Measurements from ENCODE around the gene CACNA2D4. TPM values are rescaled to one million over a fixed set of nuclear protein-coding genes. Genes with fewer than 3 reads are reported as not detected.

CACNA2D4 gene
- polyA plus RNA-seq, 1 experiment = 0.22 TPM

- no peak for TF ChIP-seq CTCF (IDR thresholded peaks at IDR 0.05; ENCODE audit: low read depth, low read length)
- no peak for DNase-seq (ENCODE audit: low read depth, low spot score)
- POLR2A ChIA-PET = no interaction called here
- Histone ChIP-seq H3K4me3 (ENCODE audit: low read depth, low read length) (no peak overlapping the region), H3K9me3 (ENCODE audit: control insufficient read depth, insufficient read depth, low read length) (no peaks in the 10 kb centered on the region; the same call in 1 of the 2 replicates), H3K27me3 (ENCODE audit: control insufficient read depth, insufficient read depth, low read length) (peaks cover 42% of the 10 kb centered on the region), H3K27ac (ENCODE audit: low read depth, low read length) (no peak overlapping the region)
- CTCF ChIA-PET = no interaction called here
Measured at GRCh38 chr12:1832801-1833595, 85.5 kb downstream of the CACNA2D4 start.

DNA sequence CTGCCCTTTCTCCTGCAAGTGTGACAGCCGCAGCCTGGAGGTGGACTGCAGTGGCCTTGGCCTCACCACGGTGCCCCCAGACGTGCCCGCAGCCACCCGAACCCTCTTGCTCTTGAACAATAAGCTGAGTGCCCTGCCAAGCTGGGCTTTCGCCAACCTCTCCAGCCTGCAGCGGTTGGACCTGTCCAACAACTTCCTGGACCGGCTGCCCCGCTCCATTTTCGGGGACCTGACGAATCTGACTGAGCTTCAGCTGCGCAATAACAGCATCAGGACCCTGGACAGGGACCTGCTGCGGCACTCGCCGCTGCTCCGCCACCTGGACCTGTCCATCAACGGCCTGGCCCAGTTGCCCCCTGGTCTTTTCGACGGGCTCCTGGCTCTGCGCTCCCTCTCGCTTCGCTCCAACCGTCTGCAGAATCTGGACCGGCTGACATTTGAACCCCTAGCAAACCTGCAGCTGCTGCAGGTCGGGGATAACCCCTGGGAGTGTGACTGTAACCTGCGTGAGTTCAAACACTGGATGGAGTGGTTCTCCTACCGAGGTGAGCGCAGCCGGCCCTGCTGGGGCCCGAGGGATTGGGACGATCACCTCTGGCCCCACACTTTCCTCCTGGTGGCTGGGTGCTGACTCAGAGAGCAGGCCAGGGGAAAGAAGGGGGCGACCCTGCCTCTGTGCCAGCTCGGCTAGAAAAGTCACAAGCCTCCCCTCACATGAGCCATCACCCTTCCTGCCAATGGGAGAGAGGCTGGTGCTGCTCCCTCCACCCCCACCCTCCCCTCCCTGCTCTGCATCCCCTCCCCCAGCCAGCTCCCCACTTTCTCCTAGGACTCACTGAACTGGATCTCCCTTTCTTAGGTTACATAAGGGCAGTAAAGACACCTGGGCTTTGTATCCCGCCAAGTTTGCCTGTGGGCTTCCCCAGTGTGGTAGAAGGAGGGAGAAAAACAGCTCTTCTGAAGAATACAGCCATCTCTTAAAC lies 87.2 kb downstream of the CACNA2D4 start:
- peak; percentile 37 for DNase-seq (ENCODE audit: low read depth, low spot score)
- no peaks in the 10 kb centered on the region; the same call in 1 of the 2 replicates for H3K9me3 ChIP-seq (ENCODE audit: control insufficient read depth, insufficient read depth, low read length)
- H3K4me3 ChIP-seq (ENCODE audit: low read depth, low read length) = no peak overlapping the region
- TF ChIP-seq CTCF (IDR thresholded peaks at IDR 0.05; ENCODE audit: low read depth, low read length) = no peak
- peaks cover 51% of the 10 kb centered on the region for H3K27me3 ChIP-seq (ENCODE audit: control insufficient read depth, insufficient read depth, low read length)
- peak overlapping the region; percentile 21 for H3K27ac ChIP-seq (ENCODE audit: low read depth, low read length)
- ChIA-PET CTCF (no interaction called here), POLR2A (no interaction called here)

- H3K9me3 ChIP-seq (ENCODE audit: control insufficient read depth, insufficient read depth, low read length) = no peaks in the 10 kb centered on the region; the same call in 1 of the 2 replicates
- H3K27me3 ChIP-seq (ENCODE audit: control insufficient read depth, insufficient read depth, low read length) = peaks cover 57% of the 10 kb centered on the region
- ChIA-PET CTCF (no interaction called here), POLR2A (no interaction called here)
- DNase-seq (ENCODE audit: low read depth, low spot score) = no peak
- TF ChIP-seq CTCF (IDR thresholded peaks at IDR 0.05; ENCODE audit: low read depth, low read length) = no peak
- no peak overlapping the region for H3K4me3 ChIP-seq (ENCODE audit: low read depth, low read length)
- no peak overlapping the region for H3K27ac ChIP-seq (ENCODE audit: low read depth, low read length)
Measured at GRCh38 chr12:1830401-1830845, 88.0 kb downstream of the CACNA2D4 start.

- no peaks in the 10 kb centered on the region; the same call in 1 of the 2 replicates for H3K9me3 ChIP-seq (ENCODE audit: control insufficient read depth, insufficient read depth, low read length)
- H3K4me3 ChIP-seq (ENCODE audit: low read depth, low read length) = no peak overlapping the region
- ChIA-PET CTCF (no interaction called here), POLR2A (no interaction called here)
- DNase-seq (ENCODE audit: low read depth, low spot score) = no peak
- no peak for TF ChIP-seq CTCF (IDR thresholded peaks at IDR 0.05; ENCODE audit: low read depth, low read length)
- peaks cover 63% of the 10 kb centered on the region for H3K27me3 ChIP-seq (ENCODE audit: control insufficient read depth, insufficient read depth, low read length)
- no peak overlapping the region for H3K27ac ChIP-seq (ENCODE audit: low read depth, low read length)
Measured at GRCh38 chr12:1829306-1829900, 89.0 kb downstream of the CACNA2D4 start.

Measured in AG04450 (cell line).